HepG2 (cell line): ENCODE data around the gene DSCAML1. TPM values are rescaled to one million over a fixed set of nuclear protein-coding genes. Genes with fewer than 3 reads are reported as not detected.

ENCODE experiments used
- ATAC-seq: fragments of 200-7000 bp; cut with Tn5 transposase; 3 replicates; pipeline ENCODE4 v1.9.1; 2020; ENCODE audit warnings: mild to moderate bottlenecking, moderate library complexity
- BruUV-seq: library from RNA; stranded (reverse); fragments of 400-500 nt; replicated peaks from 2 replicates; lab custom pipeline; 2021; lab: Mats Ljungman, UMichigan
- CTCF ChIA-PET: fragments of 300-600 bp; formaldehyde crosslinking; extraction: SDS; loops from one replicate; lab custom pipeline; 2021; ENCODE audit warnings: low total read pairs, inconsistent platforms, low intra/inter-chr PET ratio; lab: Yijun Ruan, JAX
- POLR2A ChIA-PET: fragments of 350-600 bp; sonication (Branson Sonifier 250); formaldehyde crosslinking; loops from one replicate; lab custom pipeline; 2020; ENCODE audit warnings: antibody characterized with exemption, inconsistent platforms; lab: Yijun Ruan, JAX
- DNase-seq: peaks from one replicate; pipeline ENCODE4 v3.0.0-alpha.2; 2015; ENCODE audit warnings: low spot score
- FAIRE-seq: peaks from 3 replicates; lab custom pipeline; 2011; peaks lifted over from hg19 to GRCh38; lab: Jason Lieb, UNC
- H2AFZ ChIP-seq: one replicate; pipeline ENCODE4 v1.6.1; 2011; ENCODE audit warnings: low read length, inconsistent platforms
- H3K27ac ChIP-seq: fragments of 300-600 bp; 3 replicates; pipeline ENCODE4 v1.8.0; 2011; ENCODE audit warnings: mixed run types, mild to moderate bottlenecking, mixed read lengths, low read length, inconsistent platforms; ENCODE audit not compliant: insufficient read depth; ENCODE audit errors: extremely low read length
- H3K27me3 ChIP-seq, 2 experiments: fragments of 200-600 bp in 1 of 2; 2 replicates in 1 of 2; 3 replicates in 1 of 2; pipeline versions ENCODE4 v1.6.0 to v1.8.0; 2011; ENCODE audit warnings: low read length in 2 of 2, mild to moderate bottlenecking in 2 of 2, moderate library complexity in 2 of 2, inconsistent platforms in 1 of 2; ENCODE audit not compliant: insufficient read depth in 2 of 2, control insufficient read depth in 1 of 2
- H3K36me3 ChIP-seq, 2 experiments: fragments of 200-600 bp in 1 of 2; replicated peaks in 1 of 2; 2 replicates in 1 of 2; 3 replicates in 1 of 2; pipeline versions ENCODE4 v1.5.1 to v1.8.0; 2011; ENCODE audit warnings: low read length in 2 of 2, inconsistent platforms in 1 of 2; ENCODE audit not compliant: insufficient read depth in 2 of 2, control insufficient read depth in 1 of 2
- H3K4me1 ChIP-seq: 2 replicates; pipeline ENCODE4 v1.5.1; 2012; ENCODE audit warnings: low read length, inconsistent platforms; ENCODE audit not compliant: insufficient read depth
- H3K4me2 ChIP-seq: 2 replicates; pipeline ENCODE4 v1.6.0; 2011; ENCODE audit warnings: low read depth, low read length, inconsistent platforms
- H3K4me3 ChIP-seq, 3 experiments: fragments of 200-600 bp in 1 of 3; sonication (generic), shearing (Covaris generic) in 1 of 3; replicated peaks in 1 of 3; 2 replicates each; pipeline ENCODE4 v1.5.1; 2011 to 2016; ENCODE audit warnings: low read length in 3 of 3, inconsistent platforms in 2 of 3, low read depth in 2 of 3, mild to moderate bottlenecking in 2 of 3, control low read depth in 1 of 3, mixed read lengths in 1 of 3; ENCODE audit not compliant: insufficient read depth in 1 of 3
- H3K79me2 ChIP-seq: one replicate; pipeline ENCODE4 v1.6.1; 2011; ENCODE audit warnings: low read length, inconsistent platforms; ENCODE audit not compliant: insufficient read depth
- H3K9ac ChIP-seq: 2 replicates; pipeline ENCODE4 v1.6.0; 2011; ENCODE audit warnings: mild to moderate bottlenecking, low read depth, low read length, inconsistent platforms; ENCODE audit not compliant: insufficient read depth
- H3K9me3 ChIP-seq: 2 replicates; pipeline ENCODE4 v1.5.1; 2012; ENCODE audit warnings: mild to moderate bottlenecking, low read length
- H4K20me1 ChIP-seq: 2 replicates; pipeline ENCODE4 v1.6.0; 2011; ENCODE audit warnings: inconsistent platforms, mild to moderate bottlenecking, low read length, moderate library complexity; ENCODE audit not compliant: insufficient read depth
- ARHGAP35 ChIP-seq: sonication (generic); formaldehyde crosslinking; IDR thresholded peaks from 2 replicates; pipeline ENCODE4 v1.9.0; 2022; ENCODE audit warnings: mild to moderate bottlenecking, inconsistent platforms, moderate library complexity, missing genetic modification reagents, borderline replicate concordance
- BCL3 ChIP-seq: sonication (generic); formaldehyde crosslinking; IDR thresholded peaks from 2 replicates; pipeline ENCODE4 v1.5.1; 2020; ENCODE audit warnings: mild to moderate bottlenecking, missing genetic modification reagents, moderate library complexity
- IRF9 ChIP-seq: sonication (generic); formaldehyde crosslinking; IDR thresholded peaks from 2 replicates; pipeline ENCODE4 v1.8.0; 2022; ENCODE audit warnings: missing genetic modification reagents, mild to moderate bottlenecking, borderline replicate concordance
- PAX8 ChIP-seq: sonication (generic); formaldehyde crosslinking; IDR thresholded peaks from 2 replicates; pipeline ENCODE4 v1.8.0; 2022; ENCODE audit warnings: mild to moderate bottlenecking, missing genetic modification reagents, borderline replicate concordance
- PLSCR1 ChIP-seq: sonication (generic); formaldehyde crosslinking; IDR thresholded peaks from 2 replicates; pipeline ENCODE4 v1.5.0; 2020; ENCODE audit warnings: missing genetic modification reagents, mild to moderate bottlenecking, borderline replicate concordance
- SNAPC5 ChIP-seq: sonication (generic); formaldehyde crosslinking; IDR thresholded peaks from 2 replicates; pipeline ENCODE4 v1.8.1; 2023; ENCODE audit warnings: mild to moderate bottlenecking, missing genetic modification reagents, borderline replicate concordance
- STAG1 ChIP-seq: sonication (generic); formaldehyde crosslinking; IDR thresholded peaks from 2 replicates; pipeline ENCODE4 v1.4.0; 2020; ENCODE audit warnings: missing genetic modification reagents
- TAF1 ChIP-seq: sonication (generic); formaldehyde crosslinking; IDR thresholded peaks from 2 replicates; pipeline ENCODE4 v1.4.0; 2020; ENCODE audit warnings: missing genetic modification reagents
- ZBTB2 ChIP-seq: sonication (generic); formaldehyde crosslinking; IDR thresholded peaks from 2 replicates; pipeline ENCODE4 v1.8.0; 2022; ENCODE audit warnings: low read depth, missing genetic modification reagents
- ZBTB42 ChIP-seq: sonication (generic); formaldehyde crosslinking; IDR thresholded peaks from 2 replicates; pipeline ENCODE4 v1.5.0; 2020; ENCODE audit warnings: mild to moderate bottlenecking, missing genetic modification reagents
- ZBTB8A ChIP-seq: sonication (generic); formaldehyde crosslinking; IDR thresholded peaks from 2 replicates; pipeline ENCODE4 v1.4.0; 2020; ENCODE audit warnings: mild to moderate bottlenecking, low read depth, missing genetic modification reagents, borderline replicate concordance
- ZMYM3 ChIP-seq: sonication (generic); formaldehyde crosslinking; IDR thresholded peaks from 2 replicates; pipeline ENCODE4 v1.5.1; 2020; ENCODE audit warnings: mild to moderate bottlenecking, missing genetic modification reagents
- ZNF253 ChIP-seq: sonication (generic); formaldehyde crosslinking; IDR thresholded peaks from 2 replicates; pipeline ENCODE4 v1.8.0; 2022; ENCODE audit warnings: mild to moderate bottlenecking, missing genetic modification reagents, borderline replicate concordance
- ZNF549 ChIP-seq: sonication (generic); formaldehyde crosslinking; IDR thresholded peaks from 2 replicates; pipeline ENCODE4 v1.5.0; 2020; ENCODE audit warnings: missing genetic modification reagents
- ZNF557 ChIP-seq: sonication (generic); formaldehyde crosslinking; IDR thresholded peaks from 2 replicates; pipeline ENCODE4 v1.4.0; 2020; ENCODE audit warnings: missing genetic modification reagents
- ZNF883 ChIP-seq: sonication (generic); formaldehyde crosslinking; IDR thresholded peaks from 2 replicates; pipeline ENCODE4 v1.5.1; 2020; ENCODE audit warnings: mild to moderate bottlenecking, missing genetic modification reagents; ENCODE audit errors: not compliant biosample characterization
- WGBS: methylation state at CpG from one replicate; pipeline ENCODE4 v1.1.6; 2017; ENCODE audit warnings: low lambda C conversion rate; 5-methylcytosine and 5-hydroxymethylcytosine counted together
- in situ Hi-C: cut with HindIII; loops from 2 replicates; pipeline ENCODE4 v1.10.0; 2017; ENCODE audit warnings: low pct_unique_long_range_greater_than_20kb; ENCODE audit not compliant: extremely low pct_ligation_motif_present
- intact Hi-C: fragments of 100-400 bp; cut with micrococcal nuclease; formaldehyde crosslinking; loops from one replicate; pipeline ENCODE4 v1.10.0; 2022; ENCODE audit not compliant: unreplicated experiment
- polyA plus RNA-seq, 8 experiments: library from polyadenylated mRNA; depleted of rRNA in 3 of 8; stranded (reverse) in 7 of 8; unstranded in 1 of 8; fragments of >200 nt; fragmentation: Illumina TruSeq in 4 of 8; extraction: Trizol in 4 of 8; gene quantifications; 2 replicates each; pipeline versions ENCODE4 v1.2.1 to v1.2.3, GENCODE V29; 2011 to 2016; ENCODE audit warnings: low read depth in 4 of 8, missing spikeins in 1 of 8, mixed read lengths in 1 of 8; ENCODE audit not compliant: insufficient read depth in 1 of 8
- total RNA-seq, 5 experiments: library from RNA; depleted of rRNA; stranded (reverse); fragments of >200 nt; fragmentation: Illumina TruSeq; extraction: Trizol; gene quantifications; 2 replicates each; pipeline ENCODE4 v1.2.3, GENCODE V29; 2016; ENCODE audit warnings: low read depth in 1 of 5

The DSCAML1 gene
- total and polyA plus RNA-seq, 2 of the 13 experiments (the other 11 are each of a cell fraction or from before 2014, with no cell fraction given), result 0.29 to 0.40 TPM

- TF ChIP-seq ZNF883 (CRISPR knock-in tag) (no peak), BCL3 (CRISPR knock-in tag) (no peak), SNAPC5 (CRISPR knock-in tag) (no peak), ZBTB42 (CRISPR knock-in tag) (no peak), ZBTB8A (CRISPR knock-in tag) (no peak), ZNF549 (no peak), IRF9 (CRISPR knock-in tag) (no peak), ARHGAP35 (CRISPR knock-in tag) (no peak)
Measured at GRCh38 chr11:117669062-117669461, 128.0 kb downstream of the DSCAML1 start (continued).

- TF ChIP-seq ZBTB2 (CRISPR knock-in tag) (no peak), STAG1 (CRISPR knock-in tag) (no peak), PLSCR1 (CRISPR knock-in tag) (no peak), ZMYM3 (CRISPR knock-in tag) (no peak), ZNF253 (CRISPR knock-in tag) (no peak), ZNF557 (CRISPR knock-in tag) (no peak), PAX8 (CRISPR knock-in tag) (no peak), TAF1 (CRISPR knock-in tag) (no peak)
- no TSS peak for BruUV-seq
- Histone ChIP-seq H3K4me1 (peaks cover 10% of the 10 kb centered on the region), H3K9ac (no peak overlapping the region), H3K27ac (no peak overlapping the region), H3K4me2 (no peak overlapping the region), H3K36me3 (no peaks in the 10 kb centered on the region), H3K4me3 (no peak overlapping the region), H3K27me3 (0 out of 5 replicates have a peak, but pooled peaks cover 0 to 9% of the 10 kb centered on the region in 2 experiments), H3K79me2 (no peaks in the 10 kb centered on the region), H4K20me1 (peaks cover 5% of the 10 kb centered on the region; the same call in 1 of the 2 replicates), H3K9me3 (no peaks in the 10 kb centered on the region), H2AFZ (no peak overlapping the region)
- WGBS, result 53% methylated on average over 5 of the region's 6 CpGs
- CTCF ChIA-PET, result no interaction called here
- intact Hi-C loops (no loop called here), in situ Hi-C loops (no loop called here)
- no peak for DNase-seq
- FAIRE-seq, result no peak
- POLR2A ChIA-PET, result no interaction called here
- no peak for ATAC-seq
Measured at GRCh38 chr11:117668321-117668751, 128.7 kb downstream of the DSCAML1 start.
